Neural cell (in vitro differentiated cells): ENCODE data around the gene CHRDL2. TPM values are rescaled to one million over a fixed set of nuclear protein-coding genes. Genes with fewer than 3 reads are reported as not detected.

ENCODE experiments used
- H2AFZ ChIP-seq: fragments of 200-600, 300-800 bp; sonication (generic), shearing (Covaris generic); 2 replicates; pipeline ENCODE4 v1.6.0; 2014; ENCODE audit warnings: low read depth, mild to moderate bottlenecking, antibody characterized with exemption, low read length, moderate library complexity
- H3F3A ChIP-seq: fragments of 200-600 bp; shearing (Covaris generic); 2 replicates; pipeline ENCODE4 v1.6.1; 2016; ENCODE audit warnings: mild to moderate bottlenecking, moderate library complexity, mixed read lengths, antibody characterized with exemption, low read length; ENCODE audit not compliant: insufficient read depth, poor library complexity, severe bottlenecking
- H3K27ac ChIP-seq: fragments of 200-600, 300-800 bp; sonication (generic), shearing (Covaris generic); 2 replicates; pipeline ENCODE4 v1.5.1; 2014; ENCODE audit warnings: mild to moderate bottlenecking, low read length, moderate library complexity
- H3K27me3 ChIP-seq: fragments of 300-800, 200-600 bp; sonication (generic), shearing (Covaris generic); 2 replicates; pipeline ENCODE4 v1.6.0; 2014; ENCODE audit warnings: mild to moderate bottlenecking, low read depth, low read length, moderate library complexity; ENCODE audit not compliant: insufficient read depth
- H3K36me3 ChIP-seq: fragments of 300-800, 200-600 bp; sonication (generic), shearing (Covaris generic); 2 replicates; pipeline ENCODE4 v1.5.1; 2014; ENCODE audit warnings: mild to moderate bottlenecking, antibody characterized with exemption, low read length, moderate library complexity; ENCODE audit not compliant: insufficient read depth
- H3K4me2 ChIP-seq: fragments of 300-800, 200-600 bp; sonication (generic), shearing (Covaris generic); 2 replicates; pipeline ENCODE4 v1.6.0; 2014; ENCODE audit warnings: mild to moderate bottlenecking, low read length
- H3K4me3 ChIP-seq: fragments of 300-800, 200-600 bp; sonication (generic), shearing (Covaris generic); 2 replicates; pipeline ENCODE4 v1.5.1; 2014; ENCODE audit warnings: mild to moderate bottlenecking, low read length, moderate library complexity
- H3K79me2 ChIP-seq: fragments of 200-600 bp; shearing (Covaris generic); replicated peaks from 2 replicates; pipeline ENCODE4 v1.6.0; 2014; ENCODE audit warnings: mild to moderate bottlenecking, low read length, moderate library complexity; ENCODE audit not compliant: insufficient read depth
- H3K9ac ChIP-seq: fragments of 300-800, 200-600 bp; sonication (generic), shearing (Covaris generic); 2 replicates; pipeline ENCODE4 v1.6.1; 2016; ENCODE audit warnings: mild to moderate bottlenecking, low read length, mixed read lengths
- H3K9me2 ChIP-seq: fragments of 200-600 bp; shearing (Covaris generic); 2 replicates; pipeline ENCODE4 v1.6.1; 2016; ENCODE audit warnings: mild to moderate bottlenecking, low read length, mixed read lengths; ENCODE audit not compliant: insufficient read depth
- H3K9me3 ChIP-seq: fragments of 200-600, 300-800 bp; sonication (generic), shearing (Covaris generic); 2 replicates; pipeline ENCODE4 v1.6.1; 2016; ENCODE audit warnings: mild to moderate bottlenecking, mixed run types, low read length, moderate library complexity, mixed read lengths
- H4K20me1 ChIP-seq: fragments of 200-600 bp; shearing (Covaris generic); 2 replicates; pipeline ENCODE4 v1.6.1; 2016; ENCODE audit warnings: mild to moderate bottlenecking, mixed run types; ENCODE audit not compliant: insufficient read depth
- EP300 ChIP-seq: fragments of 450-650 bp; conservative IDR thresholded peaks from 2 replicates; pipeline ENCODE4 v1.6.1; 2014; ENCODE audit warnings: antibody characterized with exemption, mild to moderate bottlenecking, moderate library complexity; ENCODE audit not compliant: poor library complexity, severe bottlenecking
- EZH2 ChIP-seq: fragments of 200-600, 300-800 bp; shearing (Covaris generic), sonication (generic); IDR thresholded peaks from 2 replicates; pipeline ENCODE4 v1.6.1; 2014; ENCODE audit warnings: antibody characterized with exemption, low read length, borderline replicate concordance, mild to moderate bottlenecking; ENCODE audit not compliant: insufficient read depth, poor library complexity, severe bottlenecking
- MXI1 ChIP-seq: fragments of 450-650 bp; conservative IDR thresholded peaks from 2 replicates; pipeline ENCODE4 v1.6.1; 2014; ENCODE audit warnings: antibody characterized with exemption, mild to moderate bottlenecking; ENCODE audit not compliant: poor library complexity, severe bottlenecking
- POLR2AphosphoS5 ChIP-seq: IDR thresholded peaks from 2 replicates; pipeline ENCODE4 v1.6.1; 2012
- RAD21 ChIP-seq: fragments of 450-650 bp; conservative IDR thresholded peaks from 2 replicates; pipeline ENCODE4 v1.6.1; 2014; ENCODE audit warnings: antibody characterized with exemption, mild to moderate bottlenecking, moderate library complexity
- REST ChIP-seq: IDR thresholded peaks from 2 replicates; pipeline ENCODE4 v1.6.1; 2012; ENCODE audit warnings: borderline replicate concordance
- SMC3 ChIP-seq: fragments of 450-650 bp; conservative IDR thresholded peaks from 2 replicates; pipeline ENCODE4 v1.6.1; 2014; ENCODE audit warnings: antibody characterized with exemption, mild to moderate bottlenecking, moderate library complexity; ENCODE audit not compliant: poor library complexity
- TAF1 ChIP-seq: IDR thresholded peaks from 2 replicates; pipeline ENCODE4 v1.6.1; 2012; ENCODE audit warnings: low read depth
- polyA plus RNA-seq: library from polyadenylated mRNA; depleted of rRNA; stranded (reverse); fragments of >200 nt; gene quantifications from 2 replicates; pipeline ENCODE4 v1.2.3, GENCODE V29; 2014
- TF ChIP-seq, protein P1 (sequence below): fragments of 450-650 bp; IDR thresholded peaks from 2 replicates; pipeline ENCODE4 v1.5.1; 2014; ENCODE audit warnings: antibody characterized with exemption, mild to moderate bottlenecking, moderate library complexity; ENCODE audit not compliant: poor library complexity, severe bottlenecking

CHRDL2 gene
- polyA plus RNA-seq, 1 donor from 2014 or later, result not detected

- no peak for TF ChIP-seq TAF1
Observed at GRCh38 chr11:74696939-74697675, 34.1 kb downstream of the CHRDL2 start (continued).

DNA sequence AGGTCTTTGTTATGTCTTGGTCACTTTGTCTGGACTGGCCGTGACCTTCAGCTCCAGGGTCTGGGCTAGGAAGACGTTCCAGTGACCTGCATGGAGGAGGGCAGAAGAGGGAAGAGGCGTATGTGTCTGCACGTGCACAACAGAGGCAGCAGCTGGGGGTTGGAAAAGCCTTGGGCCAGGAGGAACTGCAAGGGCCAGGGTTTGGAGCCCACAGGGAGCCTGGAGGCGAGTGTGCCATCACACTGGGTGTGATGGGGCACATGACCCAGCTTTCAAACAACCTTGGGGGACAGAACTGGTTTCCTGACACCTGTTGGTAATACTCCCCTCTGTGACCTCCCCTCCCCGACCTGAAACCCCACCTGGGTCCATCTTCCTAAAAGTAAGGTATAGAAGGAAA is 34.7 kb downstream of the CHRDL2 start:
- no peak overlapping the region for H3K9ac ChIP-seq
- no peaks in the 10 kb centered on the region for H4K20me1 ChIP-seq
- H3K4me3 ChIP-seq, result no peak overlapping the region
- no peak overlapping the region for H3K4me2 ChIP-seq
- H3K9me3 ChIP-seq, result no peaks in the 10 kb centered on the region
- H3K27me3 ChIP-seq, result no peaks in the 10 kb centered on the region
- no peak overlapping the region for H3K27ac ChIP-seq
- no peaks in the 10 kb centered on the region for H3F3A ChIP-seq
- TF ChIP-seq, protein P1, sequence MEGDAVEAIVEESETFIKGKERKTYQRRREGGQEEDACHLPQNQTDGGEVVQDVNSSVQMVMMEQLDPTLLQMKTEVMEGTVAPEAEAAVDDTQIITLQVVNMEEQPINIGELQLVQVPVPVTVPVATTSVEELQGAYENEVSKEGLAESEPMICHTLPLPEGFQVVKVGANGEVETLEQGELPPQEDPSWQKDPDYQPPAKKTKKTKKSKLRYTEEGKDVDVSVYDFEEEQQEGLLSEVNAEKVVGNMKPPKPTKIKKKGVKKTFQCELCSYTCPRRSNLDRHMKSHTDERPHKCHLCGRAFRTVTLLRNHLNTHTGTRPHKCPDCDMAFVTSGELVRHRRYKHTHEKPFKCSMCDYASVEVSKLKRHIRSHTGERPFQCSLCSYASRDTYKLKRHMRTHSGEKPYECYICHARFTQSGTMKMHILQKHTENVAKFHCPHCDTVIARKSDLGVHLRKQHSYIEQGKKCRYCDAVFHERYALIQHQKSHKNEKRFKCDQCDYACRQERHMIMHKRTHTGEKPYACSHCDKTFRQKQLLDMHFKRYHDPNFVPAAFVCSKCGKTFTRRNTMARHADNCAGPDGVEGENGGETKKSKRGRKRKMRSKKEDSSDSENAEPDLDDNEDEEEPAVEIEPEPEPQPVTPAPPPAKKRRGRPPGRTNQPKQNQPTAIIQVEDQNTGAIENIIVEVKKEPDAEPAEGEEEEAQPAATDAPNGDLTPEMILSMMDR, result no peak
- TF ChIP-seq EZH2 (no peak), RAD21 (no peak), TAF1 (no peak), MXI1 (no peak), REST (no peak), EP300 (no peak), POLR2AphosphoS5 (no peak), SMC3 (no peak)
- no peaks in the 10 kb centered on the region for H3K79me2 ChIP-seq
- H2AFZ ChIP-seq, result no peak overlapping the region
- no peaks in the 10 kb centered on the region for H3K9me2 ChIP-seq
- no peaks in the 10 kb centered on the region for H3K36me3 ChIP-seq

DNA sequence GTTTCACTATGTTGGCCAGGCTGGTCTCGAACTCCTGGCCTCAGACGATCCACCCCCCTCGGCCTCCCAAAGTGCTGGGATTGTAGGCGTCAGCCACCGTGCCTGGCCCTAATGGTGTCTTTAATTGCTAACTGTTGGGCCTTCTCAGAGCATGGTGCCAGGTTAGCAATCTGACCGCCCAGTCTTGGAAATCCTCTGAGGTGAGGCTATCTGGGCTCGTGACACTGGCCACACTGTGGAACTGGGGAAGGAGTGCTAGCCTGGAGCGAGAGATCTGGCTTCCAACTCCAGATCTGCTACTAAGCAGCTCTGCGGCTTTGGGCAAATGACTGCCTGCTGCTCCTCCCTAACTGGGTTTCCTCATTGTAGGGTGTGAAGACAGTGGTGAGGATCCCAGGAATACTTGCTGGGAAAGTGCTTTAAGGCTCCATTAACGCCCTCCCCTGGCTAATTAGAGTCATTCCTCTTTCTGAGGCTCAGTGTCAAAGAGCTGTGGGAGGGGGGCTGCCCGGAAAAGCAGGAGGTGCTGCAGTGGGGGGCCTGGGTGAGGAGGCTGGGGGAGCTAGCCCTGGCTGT is 35.4 kb downstream of the CHRDL2 start:
- no peak overlapping the region for H3K9ac ChIP-seq
- H3K9me3 ChIP-seq, result no peaks in the 10 kb centered on the region
- no peaks in the 10 kb centered on the region for H3K79me2 ChIP-seq
- H3K27me3 ChIP-seq, result no peaks in the 10 kb centered on the region
- H2AFZ ChIP-seq, result no peak overlapping the region
- H3K36me3 ChIP-seq, result no peaks in the 10 kb centered on the region
- H3F3A ChIP-seq, result no peaks in the 10 kb centered on the region
- no peak overlapping the region for H3K4me3 ChIP-seq
- TF ChIP-seq RAD21 (no peak), SMC3 (no peak), EP300 (no peak)
- TF ChIP-seq, protein P1, result no peak
- no peak overlapping the region for H3K27ac ChIP-seq
- H4K20me1 ChIP-seq, result no peaks in the 10 kb centered on the region
- H3K4me2 ChIP-seq, result no peak overlapping the region
- no peaks in the 10 kb centered on the region for H3K9me2 ChIP-seq
